DMS114 treated with DMSO at 0.1 percent for 48 hours (cell line): ENCODE data around the gene MYOT.
A peak's percentile ranks its signal among the peaks of the same experiment; 100 is the strongest.
"Not testable (repeated sequence)": the region's sequence is repeated elsewhere in the genome, so short reads cannot be mapped to it uniquely, and the experiment has no call there.

Experiments
- DNase-seq: peaks from one replicate; lab custom pipeline; 2025; ENCODE audit not compliant: unreplicated experiment; lab: John Stamatoyannopoulos, UW

Gene MYOT

GRCh38 chr5:137867664-137868063, at the start of gene MYOT:
Gene MYOT, plus strand, starts transcription at chr5:137867860. Its CDS starts 2,792 bp downstream, at chr5:137870652.
- no peak for DNase-seq

GRCh38 chr5:137819766-137820165, 47.9 kb upstream of the MYOT start:
- no peak for DNase-seq

GRCh38 chr5:137822158-137822764, 45.4 kb upstream of the MYOT start:
- peak; percentile 65 for DNase-seq

DNA sequence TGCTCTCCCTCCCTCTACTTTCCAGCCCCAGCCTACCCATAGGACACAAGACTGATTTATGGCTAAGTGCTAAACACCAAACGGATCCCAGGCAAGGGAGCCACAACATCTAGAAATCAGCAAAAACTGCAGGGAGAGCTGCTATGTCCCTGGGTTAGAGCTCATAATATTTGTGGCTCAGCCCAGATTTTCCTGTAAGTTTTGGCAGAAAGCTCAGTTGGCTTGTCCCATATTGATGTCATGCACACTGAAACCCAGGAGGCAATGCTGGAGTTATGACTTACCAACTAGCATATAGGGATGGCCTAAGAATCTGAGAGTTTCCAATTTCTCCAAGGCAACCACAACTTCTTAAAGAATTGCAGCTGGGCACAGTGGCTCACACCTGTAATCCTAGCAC, 44.7 kb upstream of the MYOT start:
- DNase-seq = no peak

GRCh38 chr5:137825165-137825564, 42.5 kb upstream of the MYOT start:
- DNase-seq = no peak

GRCh38 chr5:137826067-137826466, 41.6 kb upstream of the MYOT start:
- DNase-seq = no peak

GRCh38 chr5:137828180-137828579, 39.5 kb upstream of the MYOT start:
- no peak for DNase-seq

DNA sequence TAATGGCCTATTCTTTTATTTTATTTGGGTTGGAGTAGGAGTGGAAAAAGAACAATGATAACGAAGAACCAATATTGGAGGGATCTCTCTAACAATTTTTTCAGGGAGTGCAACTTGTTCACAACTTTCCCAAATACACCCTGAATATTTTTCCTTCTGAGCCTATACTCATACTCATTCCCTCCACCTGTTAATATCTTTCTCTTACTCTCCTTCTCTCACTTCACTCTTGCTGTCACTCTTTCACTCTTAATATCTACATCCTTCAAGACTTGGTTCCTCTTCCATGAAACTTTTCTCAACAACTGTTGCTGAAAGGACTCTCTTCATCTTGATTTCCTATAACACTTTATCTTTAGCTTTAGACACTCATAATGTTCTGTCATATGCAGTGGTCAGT, 39.0 kb upstream of the MYOT start:
- no peak for DNase-seq

- DNase-seq = no peak
Measured at GRCh38 chr5:137831105-137831504, 36.6 kb upstream of the MYOT start.

- no peak for DNase-seq
Measured at GRCh38 chr5:137831526-137831925, 36.1 kb upstream of the MYOT start.

GRCh38 chr5:137832416-137832815, 35.2 kb upstream of the MYOT start:
- no peak for DNase-seq

DNA sequence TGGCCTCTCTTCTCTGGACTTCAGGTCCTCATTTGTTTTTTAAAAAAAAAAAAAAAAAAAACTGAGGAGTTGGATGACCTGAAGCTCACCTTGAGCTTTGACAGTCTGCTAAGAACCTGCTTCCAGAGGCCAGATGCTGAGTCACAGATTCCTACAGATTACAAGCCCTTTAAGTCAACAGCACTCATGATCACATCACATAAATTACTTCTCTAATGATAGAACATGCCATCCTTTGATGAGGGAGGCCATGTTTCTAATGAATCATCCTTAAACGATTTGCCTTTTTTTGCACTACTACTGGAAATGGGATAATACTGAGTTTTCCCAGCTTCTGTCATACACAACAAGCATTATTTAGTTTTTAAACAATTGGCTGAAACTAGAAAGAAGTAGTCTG, 34.2 kb upstream of the MYOT start:
- no peak for DNase-seq

DNA sequence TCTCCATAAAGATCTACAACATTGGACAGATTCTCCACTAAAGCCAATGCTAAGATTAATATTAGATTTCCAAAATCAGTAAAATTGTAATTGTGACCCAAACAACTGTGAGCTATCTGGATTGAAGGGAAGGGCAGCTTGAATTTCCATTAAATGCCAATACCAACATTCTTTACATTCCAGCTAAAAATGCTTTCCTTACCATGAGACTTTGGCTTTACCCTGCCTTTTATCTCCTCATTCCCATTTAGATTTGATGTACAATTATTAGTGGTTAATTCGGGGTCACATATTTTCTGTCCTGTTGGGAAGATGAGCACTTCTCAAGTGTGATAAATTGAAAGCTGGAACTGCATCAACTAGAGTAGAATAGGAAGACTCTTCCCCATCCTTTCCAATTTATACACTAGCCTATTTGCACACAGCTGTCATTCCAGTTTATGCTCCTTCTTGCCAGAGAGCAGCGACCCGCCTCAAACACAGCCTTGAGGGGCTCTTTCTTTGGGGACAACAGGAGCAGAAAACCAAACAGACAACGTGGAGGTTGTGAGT, 33.1 kb upstream of the MYOT start:
- DNase-seq = no peak

- DNase-seq = no peak
Measured at GRCh38 chr5:137836298-137836697, 31.4 kb upstream of the MYOT start.

DNA sequence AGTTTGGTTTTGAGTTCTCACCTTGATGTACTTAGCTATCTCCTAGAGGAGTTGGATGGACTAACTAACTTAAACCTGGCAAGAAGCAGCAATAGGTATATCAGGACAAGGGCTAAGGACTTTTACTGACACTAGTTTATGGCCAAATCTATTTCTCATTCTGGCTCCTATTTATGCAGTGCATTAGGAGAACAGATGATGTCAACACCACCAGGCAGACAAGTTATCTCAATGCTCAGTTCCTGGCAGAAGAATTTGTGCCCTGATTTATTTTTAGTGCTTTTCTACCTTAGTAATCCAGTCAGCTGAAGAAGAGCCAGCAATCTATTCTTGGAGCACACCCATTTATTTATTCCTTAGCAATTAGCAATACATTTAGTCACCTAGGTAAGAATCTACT, 30.7 kb upstream of the MYOT start:
- DNase-seq = no peak

DNA sequence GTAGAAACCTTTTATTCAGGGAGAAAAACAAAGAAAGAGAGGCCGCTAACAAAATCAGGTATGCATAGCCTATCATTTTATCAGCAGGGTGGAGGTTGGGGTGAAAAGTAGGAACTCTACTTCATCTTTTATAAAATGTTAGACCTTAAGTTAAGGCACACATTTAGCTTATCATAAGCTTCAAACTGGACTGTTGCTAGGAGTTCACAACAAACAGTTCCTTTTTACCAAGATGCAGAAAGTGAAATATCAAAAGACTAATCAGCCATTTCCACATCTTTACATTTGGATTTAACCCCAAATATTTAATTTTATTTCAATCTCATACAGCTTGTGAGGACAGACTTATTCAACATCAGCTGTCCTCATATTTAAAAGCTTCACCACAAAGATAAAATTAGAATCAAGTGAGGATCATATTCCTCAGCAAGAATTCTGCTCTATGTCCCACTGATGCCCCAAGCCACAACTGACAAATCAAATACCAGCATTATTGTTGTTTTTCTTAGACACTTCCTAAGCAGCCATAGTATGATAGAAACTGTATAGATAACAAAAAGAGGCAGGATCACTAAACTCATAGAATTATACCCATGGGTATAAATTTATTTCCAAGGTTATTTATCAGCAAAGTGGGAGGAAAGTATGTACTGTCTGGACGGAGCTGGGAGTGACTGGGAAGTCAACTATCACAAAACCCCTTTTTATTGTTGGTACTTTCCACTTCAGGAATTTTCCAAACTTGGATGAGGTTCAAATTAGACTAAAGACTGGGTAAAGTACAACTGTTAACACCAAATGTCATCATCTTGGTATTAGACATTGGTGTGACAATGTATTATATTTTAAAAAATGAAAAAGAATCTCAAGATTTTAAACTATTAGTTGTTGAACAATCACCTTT, 29.9 kb upstream of the MYOT start:
- no peak for DNase-seq

GRCh38 chr5:137838976-137839375, 28.7 kb upstream of the MYOT start:
- no peak for DNase-seq

DNA sequence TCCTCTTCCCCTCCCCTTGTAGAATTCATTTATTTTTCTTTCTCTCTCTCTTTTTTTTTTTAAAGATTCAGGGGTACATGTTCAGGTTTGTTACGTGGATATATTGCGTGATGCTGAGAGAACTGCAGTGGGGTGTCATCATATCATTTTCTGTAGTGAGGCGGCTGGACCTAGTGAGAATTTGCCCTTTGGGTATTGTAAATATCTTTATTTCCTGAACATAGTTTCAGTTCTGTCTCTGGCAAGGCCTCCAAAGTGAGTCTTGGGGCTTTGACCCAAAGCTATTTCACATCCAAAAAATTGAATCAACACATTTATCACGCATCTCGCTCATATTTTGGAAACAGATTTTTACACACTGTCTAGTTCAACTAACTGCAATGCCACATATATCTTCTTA, 25.4 kb upstream of the MYOT start:
- DNase-seq = no peak

DNA sequence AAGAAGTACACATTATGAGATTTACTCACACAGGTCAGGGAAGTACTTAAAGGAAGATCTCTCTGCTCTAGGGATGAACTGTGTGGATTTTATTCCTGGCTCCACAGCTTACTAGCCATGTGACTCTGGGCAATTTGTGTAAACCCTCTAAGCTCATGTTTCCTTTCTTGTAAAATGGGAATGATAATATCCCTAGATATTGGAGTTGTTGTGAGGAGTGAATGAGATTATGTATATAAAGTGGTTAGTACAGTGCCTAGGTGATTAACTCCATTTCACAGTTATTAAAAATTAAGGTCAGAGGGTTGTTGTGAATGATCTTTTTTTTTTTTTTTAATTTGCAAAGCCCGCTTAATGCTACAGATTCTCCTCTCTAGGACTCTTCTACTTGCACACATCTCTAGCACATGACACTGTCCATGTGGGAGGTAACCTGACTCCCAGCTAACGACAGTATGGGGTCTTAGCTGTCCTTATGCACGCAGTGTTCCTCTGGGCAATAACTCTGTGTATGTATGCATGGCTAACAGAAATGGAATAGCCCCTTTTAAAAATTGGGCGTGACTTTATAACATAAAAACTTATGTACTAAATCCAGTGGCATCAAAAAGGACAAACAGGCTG, 23.9 kb upstream of the MYOT start:
- DNase-seq = no peak

GRCh38 chr5:137845472-137845871, 22.2 kb upstream of the MYOT start:
- DNase-seq = no peak

- DNase-seq = no peak
Measured at GRCh38 chr5:137847687-137848086, 20.0 kb upstream of the MYOT start.

DNA sequence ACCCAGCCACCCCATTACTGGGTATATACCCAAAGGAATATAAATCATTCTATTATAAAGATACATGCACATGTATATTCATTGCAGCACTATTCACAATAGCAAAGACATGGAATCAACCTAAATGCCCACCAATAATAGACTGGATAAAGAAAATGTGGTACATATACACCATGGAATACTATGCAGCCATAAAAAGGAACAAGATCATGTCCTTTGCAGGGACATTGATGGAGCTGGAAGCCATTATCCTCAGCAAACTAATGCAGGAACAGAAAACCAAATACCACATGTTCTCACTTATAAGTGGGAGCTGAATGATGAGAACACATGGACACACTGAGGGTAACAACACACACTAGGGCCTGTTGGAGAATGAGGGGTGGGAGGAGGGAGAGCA, 14.5 kb upstream of the MYOT start:
- DNase-seq = not testable (repeated sequence)
